GM12878 (cell line): ENCODE measurements around the gene HMBS.
"Not testable (repeated sequence)": the region's sequence is repeated elsewhere in the genome, so short reads cannot be mapped to it uniquely, and the experiment has no call there.

Source experiments
- SMC3 ChIP-seq: IDR thresholded peaks from 2 replicates; pipeline ENCODE4 v1.6.1; 2011; ENCODE audit warnings: low read length, improper control_type of control experiment, borderline replicate concordance
- ZNF217 ChIP-seq: fragments of 450-650 bp; IDR thresholded peaks from 2 replicates; pipeline ENCODE4 v1.6.1; 2017; ENCODE audit warnings: antibody characterized with exemption, mild to moderate bottlenecking

GRCh38 chr11:119059128-119059527 lies 25.6 kb upstream of the HMBS start:
- TF ChIP-seq ZNF217, SMC3: not testable (repeated sequence)
